AG20443 (cell line): ENCODE measurements around the gene MAP3K3.

Source experiments
- DNase-seq: peaks from one replicate; pipeline ENCODE4 v3.0.0; 2012; ENCODE audit warnings: low spot score, mixed read lengths

The MAP3K3 gene

DNA sequence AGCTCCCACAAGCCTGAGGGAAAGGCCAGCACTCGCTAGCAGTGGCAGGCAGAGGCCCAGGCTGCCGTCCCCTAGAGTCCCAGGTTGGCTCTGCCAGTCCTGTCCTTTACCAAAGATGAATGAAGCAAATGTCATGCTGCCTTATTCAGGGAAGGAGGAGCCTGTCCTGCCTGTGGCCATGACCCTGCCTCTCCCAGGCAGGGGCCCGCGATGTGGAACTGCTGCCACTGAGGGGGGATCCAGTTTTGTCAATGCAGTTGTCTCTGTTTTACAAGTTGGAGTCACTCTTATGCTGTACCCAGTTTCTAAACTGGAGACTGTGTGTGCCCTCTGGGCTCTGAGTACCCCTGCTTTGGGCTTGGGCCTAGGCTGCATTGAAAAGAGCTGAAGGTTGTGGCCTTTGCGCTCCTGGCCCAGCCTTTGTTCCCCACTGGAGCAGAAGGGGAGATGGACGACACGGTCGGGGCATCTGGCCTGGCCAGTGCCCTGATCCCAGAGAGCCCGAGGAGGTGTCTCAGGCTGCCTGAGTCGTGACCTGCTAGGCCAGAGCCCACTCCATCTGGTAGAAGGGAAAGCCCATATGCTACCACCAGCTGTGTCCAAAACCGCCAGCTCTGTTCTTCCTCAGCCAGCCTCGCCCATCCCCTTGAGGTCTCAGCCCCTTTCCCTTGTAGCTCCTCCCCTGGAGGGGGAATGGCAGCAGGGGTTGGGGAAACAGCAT, 72.2 kb downstream of the MAP3K3 start:
- DNase-seq = no peak

DNA sequence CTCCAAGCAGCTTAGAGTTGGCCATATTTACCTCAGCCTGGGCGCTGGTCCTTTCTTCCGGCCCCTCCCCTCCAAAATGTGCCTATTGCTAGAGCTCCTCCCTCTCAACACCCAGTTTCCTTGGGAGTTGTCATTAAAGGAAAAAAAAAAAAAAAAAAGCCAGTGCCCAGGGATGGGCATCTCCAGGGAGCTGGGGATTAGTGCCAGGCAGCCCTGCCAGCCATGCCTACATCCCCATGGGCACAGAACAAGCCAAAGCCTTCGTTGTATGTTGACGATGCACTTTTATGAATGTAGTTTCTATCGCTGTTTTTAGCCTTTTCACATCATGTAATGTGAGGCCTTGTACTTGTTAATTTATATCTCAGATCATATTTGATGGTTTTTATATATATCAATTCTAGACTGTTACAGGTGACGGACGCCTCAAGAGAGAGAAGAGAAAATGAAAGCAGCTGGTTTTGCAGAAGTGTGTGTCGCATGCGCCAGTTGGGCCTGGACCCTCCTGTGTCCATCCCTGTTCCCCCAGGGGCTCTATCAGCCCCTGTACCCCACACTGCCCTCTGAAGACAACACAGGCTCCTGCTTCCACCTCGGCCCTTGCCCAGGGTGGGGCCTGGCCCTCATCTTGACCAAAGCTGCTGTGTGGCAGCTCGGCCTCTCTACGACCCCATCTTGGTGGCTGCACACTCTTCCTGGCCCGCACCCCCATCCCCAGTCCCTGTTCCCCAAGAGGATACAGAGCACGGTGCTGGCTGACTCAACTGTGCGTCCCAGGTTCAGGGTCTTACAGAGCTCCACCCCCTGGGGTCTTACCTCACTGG, 72.9 kb downstream of the MAP3K3 start:
- no peak for DNase-seq

DNA sequence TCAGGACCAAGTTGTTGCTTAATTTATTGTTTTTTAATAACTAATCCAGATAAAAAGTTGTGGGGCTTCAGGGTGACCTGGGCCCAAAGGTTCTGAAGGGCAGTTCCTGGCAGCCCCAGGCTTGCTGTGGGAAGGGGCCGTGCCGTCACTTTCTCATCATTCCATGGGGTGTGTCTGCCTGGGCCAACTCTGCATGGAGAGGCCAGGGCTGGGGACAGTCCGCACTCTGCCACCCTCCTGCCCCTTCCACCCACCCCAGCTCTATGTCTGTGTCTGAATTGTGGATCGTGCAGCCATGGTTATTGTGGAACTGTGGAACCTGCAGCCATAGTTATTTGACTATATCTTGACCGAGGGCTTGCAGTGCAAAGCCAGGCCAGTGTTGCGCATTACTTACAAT, 73.7 kb downstream of the MAP3K3 start:
- no peak for DNase-seq

DNA sequence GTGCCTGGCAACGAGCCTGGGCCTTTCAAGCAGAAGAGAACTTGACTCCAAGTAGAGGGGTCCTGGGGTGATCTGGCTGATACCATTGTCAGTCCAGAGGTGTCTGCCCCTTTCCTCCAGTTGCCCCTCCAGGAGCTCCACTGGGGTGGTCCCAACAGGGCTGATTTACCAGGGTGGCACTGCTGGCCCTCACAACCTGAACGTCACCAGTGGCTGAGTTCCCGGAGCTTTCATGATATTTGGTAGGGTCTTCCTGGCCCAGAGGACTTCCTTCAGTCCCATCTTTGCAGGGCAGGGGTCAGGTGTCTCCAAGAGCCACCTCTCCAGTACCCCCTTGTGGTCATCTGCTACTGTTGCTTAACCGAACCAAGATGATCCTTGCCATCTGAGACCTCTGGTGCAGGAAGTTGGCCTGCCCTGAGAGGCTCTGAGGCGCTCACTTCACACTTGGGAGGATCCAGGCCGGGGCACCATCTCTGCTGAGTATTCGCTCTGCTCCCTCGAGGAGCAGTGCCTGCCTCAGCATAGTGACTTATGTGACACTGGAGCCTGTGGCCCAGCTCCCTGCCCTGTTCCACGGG, 74.3 kb downstream of the MAP3K3 start:
- peak; percentile 56 for DNase-seq

DNA sequence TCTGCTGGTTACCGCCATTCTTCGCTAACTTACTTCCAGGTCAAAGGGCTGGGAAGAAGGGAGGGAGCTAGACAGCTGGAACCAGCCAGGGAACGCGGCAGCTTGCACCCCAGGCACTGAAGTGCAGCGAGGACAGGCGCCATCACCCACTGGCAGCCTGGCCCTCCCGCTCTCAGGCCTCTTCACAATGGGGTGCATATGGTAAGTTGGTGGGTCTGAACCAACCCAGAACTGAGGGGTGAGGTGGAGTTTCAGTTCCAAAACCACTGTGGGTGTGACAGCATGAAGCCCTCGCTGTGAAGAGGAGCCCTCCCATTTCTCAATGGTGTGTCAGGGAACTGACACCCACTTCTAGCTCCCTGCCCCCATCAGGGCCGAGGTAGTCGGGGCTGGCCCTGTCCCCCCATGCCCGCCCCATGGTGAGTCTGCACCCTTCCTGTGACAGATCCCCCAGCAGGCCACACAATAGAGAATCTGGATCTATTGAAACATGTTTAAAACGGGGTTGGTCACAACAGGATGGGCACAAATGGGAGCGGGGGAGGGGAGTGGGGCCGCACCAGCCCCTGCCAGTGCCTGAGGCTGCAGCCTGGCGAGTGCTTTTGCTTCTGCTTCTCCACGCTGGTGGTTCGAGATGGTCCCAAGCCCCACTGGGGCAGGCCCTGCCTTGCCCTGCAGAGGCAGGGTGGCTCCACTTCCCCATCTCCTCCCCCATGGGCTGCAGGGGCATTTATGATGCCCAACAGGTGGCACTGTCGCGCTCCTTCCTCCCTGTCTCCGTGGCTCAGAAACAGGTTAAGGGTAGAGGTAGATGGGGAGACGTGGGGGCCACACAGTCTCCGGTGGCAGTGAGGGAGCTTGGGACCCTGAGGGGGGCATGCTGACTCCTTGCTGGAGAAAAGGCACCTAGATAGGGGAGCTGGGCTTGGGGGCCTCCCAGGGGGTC, 75.4 kb downstream of the MAP3K3 start:
- peak; percentile 56 for DNase-seq

DNA sequence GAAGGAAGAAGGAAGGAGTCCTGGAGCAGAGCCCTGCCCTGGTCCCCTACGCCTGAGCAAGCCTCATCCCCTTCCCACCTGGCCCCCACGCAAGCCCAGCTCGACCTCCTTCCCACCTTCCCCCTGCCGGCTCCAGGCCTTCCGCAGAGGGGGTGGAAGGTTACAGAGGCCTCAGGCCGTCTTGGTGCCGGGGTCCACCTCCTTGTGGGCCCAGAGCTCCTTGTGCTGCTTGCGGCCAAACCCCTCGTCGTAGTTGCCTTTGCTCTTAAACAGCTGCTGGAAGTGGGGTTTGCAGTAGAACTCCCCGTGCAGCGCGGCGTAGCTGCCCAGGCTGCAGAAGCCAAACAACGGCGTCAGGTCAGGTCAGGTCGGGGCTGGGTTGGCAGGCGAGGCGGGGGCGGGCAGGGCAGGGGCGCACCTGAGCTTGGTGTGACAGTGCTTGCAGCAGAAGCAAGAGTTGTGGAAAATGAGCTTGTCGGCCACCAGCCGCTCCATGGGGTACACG, 76.2 kb downstream of the MAP3K3 start:
- no peak for DNase-seq

DNA sequence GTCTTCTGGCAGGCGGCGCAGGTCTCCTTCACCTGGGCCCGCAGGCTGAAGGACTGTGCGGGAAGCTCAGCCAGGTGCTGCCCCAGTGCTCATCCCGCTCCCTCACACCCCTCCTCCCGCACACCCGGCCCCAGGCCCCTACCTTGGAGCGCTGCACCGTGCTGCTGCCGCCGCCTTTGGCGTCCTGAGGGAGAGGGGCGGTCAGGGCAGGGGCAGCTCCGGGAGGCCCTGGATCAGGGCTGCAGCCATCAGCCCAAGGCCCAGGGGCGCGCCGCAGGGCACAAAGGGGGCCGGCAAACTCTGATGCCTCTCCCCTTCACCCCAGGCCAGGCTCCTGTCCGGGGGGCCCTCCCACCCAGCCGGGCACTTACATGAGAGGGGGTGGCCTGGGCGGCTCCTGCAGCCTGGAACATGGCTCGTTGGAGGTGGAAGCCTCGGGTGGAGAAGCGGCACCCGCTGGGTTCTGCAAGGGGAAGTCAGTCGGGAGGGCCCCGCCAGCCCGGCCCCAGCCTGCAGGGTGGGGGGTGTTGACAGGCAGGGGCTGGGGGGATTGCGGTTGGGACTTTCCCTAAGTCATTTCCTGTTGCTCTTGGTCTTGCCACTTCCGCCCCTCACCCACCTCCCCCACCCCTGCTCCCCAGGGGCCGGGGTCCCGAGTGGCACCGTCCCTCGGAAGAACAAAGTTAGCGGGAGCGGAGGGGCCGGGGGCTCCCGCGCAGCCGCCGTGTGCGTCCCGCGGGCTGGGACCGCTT, 76.8 kb downstream of the MAP3K3 start:
- DNase-seq = peak; percentile 42

DNA sequence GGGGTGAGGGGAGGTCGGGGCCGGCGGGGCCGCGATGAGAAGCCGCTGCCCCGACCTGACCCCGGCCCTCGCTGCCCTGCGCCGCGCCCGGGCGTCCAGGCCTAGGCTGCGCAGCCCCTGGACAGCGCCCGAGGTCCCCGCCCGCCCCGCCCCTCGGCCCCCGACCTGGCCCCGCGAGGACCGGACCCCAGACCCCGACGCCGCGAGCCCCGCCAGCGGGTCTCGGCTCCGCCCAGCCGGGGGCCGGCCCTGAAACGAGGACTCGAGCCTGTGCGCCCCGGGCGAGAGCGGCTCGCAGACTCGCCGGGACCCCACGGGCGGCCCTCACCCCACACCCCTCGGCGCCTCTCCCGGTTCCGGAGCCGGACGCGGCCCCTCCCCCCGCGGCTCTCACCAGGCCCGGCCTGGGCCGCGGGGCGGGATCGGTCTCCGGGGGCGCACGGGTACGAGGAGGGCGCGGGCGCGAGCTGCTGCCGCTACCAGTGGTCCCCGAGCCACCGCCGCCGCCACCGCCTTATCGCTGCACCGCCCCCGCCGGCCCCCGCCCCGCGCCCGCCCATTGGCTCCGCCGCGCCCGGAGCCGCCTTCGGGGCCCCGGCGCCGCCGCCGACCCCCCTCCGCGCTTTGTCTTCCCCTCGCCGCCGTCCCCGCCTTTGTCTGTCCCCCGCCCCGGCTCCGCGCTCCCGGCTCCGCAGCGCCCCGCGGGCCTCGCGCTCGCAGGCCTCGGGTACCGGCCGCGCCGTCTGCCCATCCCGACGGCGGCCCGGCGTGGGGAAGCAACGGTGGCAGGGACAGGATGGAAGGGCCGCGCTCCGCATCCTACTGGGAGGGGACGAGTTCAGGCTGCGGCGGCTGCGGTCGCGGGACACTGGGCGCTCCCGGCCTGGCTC, 77.7 kb downstream of the MAP3K3 start, which contains the start of gene LIMD2:
LIMD2 (minus strand) TSS at position 488 of the 890 bp plus-strand sequence. CDS start 827 bp downstream, outside the sequence.
- peak; percentile 74 for DNase-seq

DNA sequence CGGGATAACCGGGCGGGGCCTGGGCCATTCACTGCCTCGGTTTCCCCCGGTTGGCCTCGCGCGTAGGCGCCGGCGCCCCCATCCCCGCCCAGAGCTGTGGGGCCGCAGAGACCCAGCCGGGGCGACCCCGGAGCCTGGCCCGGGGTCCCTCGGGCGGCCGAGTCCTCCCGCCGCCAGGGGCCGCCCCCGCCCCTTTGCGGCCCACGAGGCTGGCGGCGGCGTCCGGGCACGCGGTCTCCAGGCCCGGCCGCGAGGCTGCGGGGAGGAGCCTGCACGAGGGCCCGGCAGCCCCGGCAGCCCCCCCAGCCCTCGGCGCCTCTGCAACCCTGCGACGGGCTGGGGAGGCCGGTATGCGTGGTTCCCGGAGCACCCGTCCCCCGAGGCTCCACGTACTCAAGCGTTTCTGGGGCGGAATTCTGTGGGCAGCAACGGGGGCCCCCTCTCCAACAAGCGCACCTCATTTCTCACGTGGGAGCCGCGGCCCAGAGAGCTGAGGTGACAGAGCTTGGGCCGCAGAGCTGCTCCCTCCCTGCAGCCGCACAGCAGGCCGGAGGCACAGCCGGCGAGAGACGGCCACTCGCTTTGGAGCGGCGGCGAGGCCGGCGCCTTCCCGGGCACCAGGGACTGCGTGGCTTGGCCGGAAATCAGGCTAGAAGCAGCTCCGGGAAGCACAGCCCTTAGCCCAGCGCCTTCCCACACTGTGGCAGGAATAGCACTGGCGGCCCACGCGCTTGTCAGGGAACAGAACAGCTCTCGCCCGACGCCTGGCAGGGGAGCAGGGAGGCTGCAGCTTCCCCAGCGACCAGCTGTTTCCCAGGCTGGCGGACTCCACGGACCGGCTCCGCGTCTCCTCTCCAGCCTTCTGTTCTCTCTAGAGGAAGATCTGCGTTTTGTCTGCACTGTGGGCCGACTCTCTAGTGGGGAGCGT, 78.6 kb downstream of the MAP3K3 start:
- peak; percentile 69 for DNase-seq

DNA sequence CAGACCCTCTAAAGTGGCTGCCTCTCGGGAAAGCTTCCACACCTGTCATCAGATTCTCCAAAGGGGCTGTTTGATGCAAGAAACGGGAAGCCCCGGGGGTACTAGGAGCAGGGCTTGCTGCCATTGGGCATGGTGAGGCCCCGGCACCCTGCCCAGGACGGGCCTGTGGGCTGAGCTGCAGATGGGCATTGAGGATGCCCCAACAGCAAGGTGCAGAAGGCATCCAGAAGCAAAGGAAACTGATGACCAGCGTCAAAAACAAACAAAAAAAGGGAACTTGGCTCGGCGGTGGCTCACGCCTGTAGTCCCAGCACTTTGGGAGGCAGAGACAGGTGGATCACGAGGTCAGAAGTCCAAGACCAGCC, 79.2 kb downstream of the MAP3K3 start:
- no peak for DNase-seq

DNA sequence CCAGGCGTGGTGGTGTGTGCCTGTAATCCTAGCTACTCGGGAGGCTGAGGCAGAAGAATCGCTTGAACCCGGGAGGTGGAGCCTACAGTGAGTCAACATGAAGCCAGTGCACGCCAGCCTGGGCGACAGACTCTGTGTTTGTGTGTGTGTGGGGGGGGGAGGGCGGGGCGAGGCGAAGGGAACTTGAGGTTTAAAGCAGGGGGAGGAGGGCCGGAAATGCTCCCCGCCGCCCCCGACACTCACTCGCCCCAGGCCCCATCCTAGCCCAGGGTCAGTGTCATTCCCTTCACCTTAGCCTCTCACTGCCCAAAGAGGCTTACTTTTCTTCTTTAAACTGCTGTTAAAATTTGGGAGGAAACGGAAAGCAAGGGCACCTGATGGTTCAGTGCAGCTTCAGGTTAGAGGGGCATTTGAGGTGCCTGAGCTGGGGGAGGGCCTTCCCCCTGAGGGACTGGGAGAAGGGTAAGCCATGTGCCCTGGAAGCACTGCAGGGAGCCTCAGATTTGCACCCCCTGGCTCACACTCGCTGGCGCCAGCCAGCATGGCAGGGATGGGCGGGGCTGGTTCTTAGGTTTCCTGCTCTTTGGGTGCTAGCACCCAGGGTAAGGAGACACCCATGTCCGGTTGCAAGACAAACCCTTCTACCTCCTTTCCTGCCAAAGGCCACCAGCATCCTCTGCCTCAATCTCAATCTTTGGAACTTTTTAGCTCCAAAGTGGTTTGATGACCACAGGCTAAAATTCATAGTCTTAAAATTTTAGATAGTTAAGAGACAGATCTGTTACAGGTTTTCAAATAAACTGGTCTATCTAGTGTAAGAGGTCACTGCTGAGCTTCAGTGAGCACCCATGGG, 79.9 kb downstream of the MAP3K3 start:
- no peak for DNase-seq

DNA sequence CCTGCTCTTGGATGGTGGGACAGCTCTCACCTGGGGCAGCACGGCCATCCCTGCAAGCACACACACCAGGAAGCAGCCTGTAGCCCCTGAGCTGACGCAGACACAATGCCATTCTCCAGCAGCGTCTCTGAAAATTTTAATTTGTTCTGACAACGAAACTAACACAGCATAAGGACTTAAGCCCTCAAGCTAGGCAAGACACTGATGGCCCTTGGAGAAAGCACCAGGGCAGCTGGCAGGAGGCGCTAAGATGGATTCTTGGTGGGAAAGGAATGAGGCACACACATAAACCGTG, 80.5 kb downstream of the MAP3K3 start:
- DNase-seq = no peak

DNA sequence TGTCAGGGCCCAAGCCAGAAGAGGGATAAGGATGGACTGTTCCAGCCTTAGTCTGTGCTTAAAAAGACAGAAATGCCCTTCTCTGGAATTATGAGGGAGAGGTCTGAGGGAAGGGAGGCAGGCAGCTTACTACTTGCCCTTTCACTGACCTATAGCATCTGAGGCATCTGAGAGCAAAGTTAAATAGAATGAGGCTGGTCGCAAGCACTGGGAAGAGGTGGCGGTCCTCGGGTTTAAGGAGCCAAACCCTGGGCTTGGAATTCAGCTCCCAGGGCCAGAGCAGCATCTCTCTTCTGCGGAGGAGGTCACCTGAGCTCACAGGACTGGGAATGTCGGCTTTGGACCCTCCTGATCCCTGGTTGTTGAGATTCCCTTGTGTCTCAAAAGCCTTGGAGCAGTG, 80.8 kb downstream of the MAP3K3 start:
- no peak for DNase-seq

DNA sequence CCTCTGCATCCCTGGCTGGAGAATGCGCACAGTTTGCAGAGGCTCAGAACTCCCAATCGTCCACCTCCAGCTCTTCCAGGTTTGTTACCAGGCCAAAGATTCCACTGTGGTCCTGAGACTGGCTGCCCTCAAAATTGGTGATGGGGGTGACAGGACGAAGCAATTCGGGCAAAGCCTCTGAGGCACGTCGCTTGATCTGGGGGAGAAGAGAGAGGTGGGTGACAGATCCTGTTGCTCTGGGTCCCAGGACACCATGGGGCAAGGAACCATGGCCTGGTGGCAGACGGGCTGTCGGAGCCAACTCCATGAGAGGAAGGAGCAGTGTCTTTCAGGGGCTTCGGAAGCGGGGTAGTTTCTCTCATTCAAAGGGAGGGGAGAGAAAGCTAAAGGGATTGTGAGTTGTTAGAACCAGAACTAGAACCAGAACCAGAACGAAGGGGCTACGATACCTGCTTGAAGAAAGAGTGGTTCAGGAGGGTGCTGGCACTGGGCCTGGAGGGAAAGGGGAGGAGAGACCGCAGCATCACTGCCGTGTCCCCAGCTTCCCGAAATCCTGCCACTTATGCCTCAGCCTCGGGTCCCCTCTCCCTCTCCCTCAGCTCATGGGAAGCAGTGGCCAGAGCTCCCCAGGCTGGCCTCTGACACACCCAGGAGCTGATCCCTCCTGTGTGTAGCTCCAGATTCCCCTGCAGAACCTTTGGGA, 81.5 kb downstream of the MAP3K3 start:
- DNase-seq = no peak

DNA sequence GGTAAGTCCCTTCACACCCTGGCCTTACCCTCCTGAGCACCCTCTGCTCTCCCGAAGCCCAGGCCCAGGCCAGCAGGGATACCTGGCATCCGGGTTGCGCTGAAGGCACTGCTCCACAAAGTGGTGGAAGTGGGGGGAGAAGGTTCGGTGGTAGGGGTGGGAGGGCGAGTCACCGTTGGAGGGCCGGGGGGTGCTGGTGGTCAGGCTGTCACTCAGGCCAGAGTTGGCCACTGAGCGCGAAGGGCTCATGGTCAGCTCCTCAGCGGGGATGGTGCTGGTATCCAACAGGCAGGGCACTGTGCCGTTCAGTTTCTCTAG, 82.0 kb downstream of the MAP3K3 start:
- no peak for DNase-seq

DNA sequence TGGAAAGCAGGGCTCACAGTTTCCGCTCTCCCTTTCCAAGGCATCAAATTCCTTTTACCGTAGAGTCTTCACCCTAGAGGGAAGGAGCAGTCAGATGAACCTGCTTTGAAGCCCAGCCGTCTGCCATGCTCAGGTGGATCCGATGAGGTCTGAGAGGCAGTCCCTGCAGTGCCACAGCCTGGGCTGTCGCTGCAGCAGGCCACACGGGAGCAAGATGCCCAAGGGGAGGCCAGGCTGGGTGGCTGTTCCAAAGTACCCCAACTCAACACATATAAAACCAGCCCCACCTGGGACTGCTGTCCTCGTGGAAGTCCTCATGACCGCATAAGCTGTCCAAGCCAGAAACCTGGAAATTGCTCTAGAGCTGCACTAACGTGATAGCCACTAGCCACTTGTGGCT, 82.6 kb downstream of the MAP3K3 start:
- DNase-seq = no peak

DNA sequence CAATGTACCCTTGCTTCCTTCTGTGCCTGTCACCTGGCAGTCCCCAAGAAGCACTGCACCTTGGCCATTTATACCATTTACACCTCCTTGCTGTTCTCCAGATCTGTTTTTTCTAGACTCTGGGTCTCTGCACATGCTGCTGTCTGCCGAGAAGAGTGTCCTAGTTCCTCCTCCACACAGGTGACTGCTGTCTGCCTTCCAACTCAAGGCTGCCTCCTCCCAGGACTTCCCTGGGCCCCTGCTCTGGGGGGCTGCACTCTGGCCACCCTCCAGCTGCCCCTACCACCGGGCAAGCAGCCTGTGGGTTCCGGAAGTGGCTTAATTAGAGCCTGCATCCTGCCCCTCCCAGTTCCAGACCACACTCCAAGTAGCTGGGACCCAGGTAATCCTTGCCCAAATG, 83.4 kb downstream of the MAP3K3 start:
- DNase-seq = no peak
